Measurements from ENCODE around the gene EMILIN3. TPM values are rescaled to one million over a fixed set of nuclear protein-coding genes. Genes with fewer than 3 reads are reported as not detected.

EMILIN3 gene
- total RNA-seq, 4 donors from 2014 or later, result 0.40 to 1.5 (median 0.90) TPM

GRCh38 chr20:41344477-41344876 lies 22.1 kb downstream of the EMILIN3 start:
- 95% methylated on average over 4 of the region's 4 CpGs; no CpG with 5 or more reads in 1 of the 2 donors for WGBS, 2 donors (ENCODE audit: low coverage in 1 of 2)
- Histone ChIP-seq H3K27me3 (no peaks in the 10 kb centered on the region), H3K4me1 (peaks cover 6 to 35% (median 26%) of the 10 kb centered on the region in 4 donors), H3K36me3 (peaks cover 0 to 1% (median 0%) of the 10 kb centered on the region in 4 donors), H3K9me3 (no peaks in the 10 kb centered on the region), H3K4me3 (no peak overlapping the region), H3K27ac (no peak overlapping the region)
- intact Hi-C loops (cut with DNase I; ENCODE audit: low total_unique reads), result loop anchor here (2.0 kb wide), 1 partner anchor 20 kb away; no protein-coding TSS in a partner anchor
- DNase-seq, result no peak
- TF ChIP-seq POLR2A (IDR thresholded peaks at IDR 0.05) (no peak), CTCF (IDR thresholded peaks at IDR 0.05) (no peak), POLR2AphosphoS5 (IDR thresholded peaks at IDR 0.05) (no peak), EP300 (IDR thresholded peaks at IDR 0.05; ENCODE audit: low read depth) (no peak)
- in situ Hi-C loops (cut with MboI; ENCODE audit: low pct_ligation_motif_present in 1 of 4, low pct_unique_long_range_greater_than_20kb in 1 of 4, low sequenced_read_pairs in 3 of 4), result loop anchor here in 3 of 4 donors (5.0 to 25.0 kb wide), 3 partner anchors 172 to 382 kb away; no protein-coding TSS in a partner anchor

- Histone ChIP-seq H3K4me1 (peaks cover 6 to 36% (median 26%) of the 10 kb centered on the region in 4 donors), H3K36me3 (no peaks in the 10 kb centered on the region), H3K9me3 (no peaks in the 10 kb centered on the region), H3K27me3 (no peaks in the 10 kb centered on the region), H3K4me3 (no peak overlapping the region), H3K27ac (no peak overlapping the region)
- peak; percentile 24 for DNase-seq
- TF ChIP-seq POLR2AphosphoS5 (IDR thresholded peaks at IDR 0.05), result no peak
- no peak for TF ChIP-seq CTCF (IDR thresholded peaks at IDR 0.05)
- TF ChIP-seq POLR2A (IDR thresholded peaks at IDR 0.05), result no peak
- no peak for TF ChIP-seq EP300 (IDR thresholded peaks at IDR 0.05; ENCODE audit: low read depth)
- in situ Hi-C loops (cut with MboI; ENCODE audit: low pct_ligation_motif_present in 1 of 4, low pct_unique_long_range_greater_than_20kb in 1 of 4, low sequenced_read_pairs in 3 of 4) (loop anchor here in 3 of 4 donors (5.0 to 25.0 kb wide), 3 partner anchors 170 to 380 kb away; no protein-coding TSS in a partner anchor), intact Hi-C loops (cut with DNase I; ENCODE audit: low total_unique reads) (no loop called here)
- WGBS, 2 donors (ENCODE audit: low coverage in 1 of 2), result 88 to 94% methylated on average over 7 to 9 of the region's 9 CpGs
Observed at GRCh38 chr20:41342474-41343464, 23.8 kb downstream of the EMILIN3 start.

- Histone ChIP-seq H3K9me3 (no peaks in the 10 kb centered on the region), H3K4me3 (peak within 1 kb of the TSS; percentile 15 to 49 (median 36)), H3K27me3 (no peaks in the 10 kb centered on the region), H3K36me3 (no peaks in the 10 kb centered on the region), H3K27ac (peak within 1 kb of the TSS; percentile 84 to 92 (median 88)), H3K4me1 (peaks cover 6 to 36% (median 26%) of the 10 kb centered on the region in 4 donors)
- intact Hi-C loops (cut with DNase I; ENCODE audit: low total_unique reads), result loop anchor here (1.0 kb wide), 1 partner anchor 109 kb away; no protein-coding TSS in a partner anchor
- TF ChIP-seq POLR2AphosphoS5 (IDR thresholded peaks at IDR 0.05) (peak; percentile 58 to 89 (median 84)), CTCF (IDR thresholded peaks at IDR 0.05) (no peak), EP300 (IDR thresholded peaks at IDR 0.05; ENCODE audit: low read depth) (no peak), POLR2A (IDR thresholded peaks at IDR 0.05) (peak; percentile 90)
- in situ Hi-C loops (cut with MboI; ENCODE audit: low pct_ligation_motif_present in 1 of 4, low pct_unique_long_range_greater_than_20kb in 1 of 4, low sequenced_read_pairs in 3 of 4), result loop anchor here in 3 of 4 donors (5.0 to 25.0 kb wide), 3 partner anchors 168 to 378 kb away; no protein-coding TSS in a partner anchor
- WGBS, 2 donors (ENCODE audit: low coverage in 1 of 2), result 6 to 18% methylated on average over 12 to 28 of the region's 33 CpGs
- DNase-seq, result peak; percentile 95
Observed at GRCh38 chr20:41340327-41341055, 26.1 kb downstream of the EMILIN3 start, which contains the start of gene LPIN3. TSS of gene LPIN3 (plus strand) at chr20:41340821. CDS start at chr20:41345804, 4,983 bp downstream.

All from transverse colon (tissue), 4 donors.